HCT116 (cell line): ENCODE measurements around the gene GET3. TPM values are rescaled to one million over a fixed set of nuclear protein-coding genes. Genes with fewer than 3 reads are reported as not detected.

Experiments
- ATAC-seq: fragments of 200-7000 bp; cut with Tn5 transposase; 2 replicates; pipeline ENCODE4 v1.9.1; 2020; ENCODE audit warnings: mild to moderate bottlenecking, moderate library complexity
- BruUV-seq: library from RNA; stranded (reverse); fragments of 400-500 nt; replicated peaks from 2 replicates; lab custom pipeline; 2021; lab: Mats Ljungman, UMichigan
- CTCF ChIA-PET: fragments of 300-600 bp; sonication (Branson Sonifier 250); formaldehyde crosslinking; loops from one replicate; lab custom pipeline; 2021; ENCODE audit warnings: antibody characterized with exemption; lab: Charles Lee
- POLR2A ChIA-PET: fragments of 300-600, 350-600 bp; sonication (Branson Sonifier 250); formaldehyde crosslinking; loops from one replicate; lab custom pipeline; 2021; ENCODE audit warnings: antibody characterized with exemption; lab: Charles Lee
- RAD21 ChIA-PET, 2 experiments: fragments of 300-600 bp; sonication (Branson Sonifier 250); formaldehyde crosslinking; loops; one replicate each; lab custom pipeline; 2023; ENCODE audit warnings: low total read pairs in 2 of 2; ENCODE audit not compliant: uncharacterized antibody in 2 of 2, unreplicated experiment in 2 of 2, low non-redundant PET in 1 of 2; lab: Charles Lee
- DNase-seq: peaks from one replicate; pipeline ENCODE4 v3.0.0-alpha.2; 2010; ENCODE audit warnings: low read depth, low spot score
- H2AFZ ChIP-seq: fragments of 200-600 bp; shearing (Covaris generic), sonication (generic); 2 replicates; pipeline ENCODE4 v1.6.1; 2017; ENCODE audit warnings: low read depth, mixed run types, mixed read lengths, antibody characterized with exemption, low read length; ENCODE audit not compliant: poor library complexity, severe bottlenecking
- H3K27ac ChIP-seq: 2 replicates; pipeline ENCODE4 v1.5.1; 2012; ENCODE audit warnings: low read depth, low read length
- H3K27me3 ChIP-seq: fragments of 200-600 bp; sonication (generic); 2 replicates; pipeline ENCODE4 v1.6.1; 2016; ENCODE audit warnings: mixed run types, low read length, mixed read lengths; ENCODE audit not compliant: insufficient read depth
- H3K36me3 ChIP-seq, 2 experiments: fragments of 200-500 bp in 1 of 2; fragments of 200-600 bp in 1 of 2; sonication (Bioruptor generic) in 1 of 2; sonication (generic) in 1 of 2; 2 replicates each; pipeline versions ENCODE4 v1.5.1 to v1.6.1; 2014 to 2016; ENCODE audit warnings: low read length in 2 of 2, inconsistent platforms in 1 of 2, mixed read lengths in 1 of 2, mixed run types in 1 of 2; ENCODE audit not compliant: insufficient read depth in 2 of 2, control insufficient read depth in 1 of 2
- H3K4me1 ChIP-seq, 2 experiments: fragments of 200-600 bp in 1 of 2; sonication (generic) in 1 of 2; 2 replicates each; pipeline versions ENCODE4 v1.5.1 to v1.6.1; 2012 to 2017; ENCODE audit warnings: low read length in 2 of 2, inconsistent platforms in 1 of 2, mild to moderate bottlenecking in 1 of 2, mixed read lengths in 1 of 2, mixed run types in 1 of 2, moderate library complexity in 1 of 2; ENCODE audit not compliant: insufficient read depth in 2 of 2, control insufficient read depth in 1 of 2
- H3K4me2 ChIP-seq: fragments of 200-600 bp; sonication (generic); 2 replicates; pipeline ENCODE4 v1.6.1; 2017; ENCODE audit warnings: mixed run types, low read length, mixed read lengths
- H3K4me3 ChIP-seq, 2 experiments: fragments of 200-600 bp in 1 of 2; sonication (generic) in 1 of 2; replicated peaks in 1 of 2; 2 replicates each; pipeline ENCODE4 v1.5.1; 2011 to 2016; ENCODE audit warnings: low read length in 2 of 2, control low read depth in 1 of 2, low read depth in 1 of 2, mild to moderate bottlenecking in 1 of 2, mixed read lengths in 1 of 2, mixed run types in 1 of 2
- H3K79me2 ChIP-seq: fragments of 200-600 bp; sonication (generic); 2 replicates; pipeline ENCODE4 v1.6.1; 2017; ENCODE audit warnings: mild to moderate bottlenecking, mixed run types, low read length, moderate library complexity, mixed read lengths; ENCODE audit not compliant: insufficient read depth
- H3K9ac ChIP-seq: fragments of 200-600 bp; sonication (generic); 2 replicates; pipeline ENCODE4 v1.6.1; 2016; ENCODE audit warnings: low read length, mixed read lengths
- H3K9me2 ChIP-seq: fragments of 200-600 bp; sonication (generic), shearing (Covaris generic); 2 replicates; pipeline ENCODE4 v1.6.1; 2017; ENCODE audit warnings: mixed run types, mild to moderate bottlenecking, moderate library complexity; ENCODE audit not compliant: insufficient read depth
- H3K9me3 ChIP-seq, 2 experiments: fragments of 200-500 bp in 1 of 2; fragments of 200-600 bp in 1 of 2; sonication (Bioruptor generic) in 1 of 2; sonication (generic) in 1 of 2; 2 replicates each; pipeline ENCODE4 v1.6.1; 2014 to 2017; ENCODE audit warnings: low read length in 2 of 2, mixed read lengths in 2 of 2, inconsistent platforms in 1 of 2, low read depth in 1 of 2, mild to moderate bottlenecking in 1 of 2, mixed run types in 1 of 2, moderate library complexity in 1 of 2; ENCODE audit not compliant: control insufficient read depth in 1 of 2, insufficient read depth in 1 of 2
- H4K20me1 ChIP-seq: fragments of 200-600 bp; sonication (generic), shearing (Covaris generic); 2 replicates; pipeline ENCODE4 v1.6.1; 2017; ENCODE audit warnings: mixed run types, mild to moderate bottlenecking, moderate library complexity; ENCODE audit not compliant: insufficient read depth
- CBX3 ChIP-seq: IDR thresholded peaks from 2 replicates; pipeline ENCODE4 v1.6.1; 2012; ENCODE audit warnings: low read depth
- FOSL1 ChIP-seq: IDR thresholded peaks from 2 replicates; pipeline ENCODE4 v1.6.1; 2012; ENCODE audit warnings: low read depth
- JUND ChIP-seq: IDR thresholded peaks from 2 replicates; pipeline ENCODE4 v1.6.1; 2012
- POLR2AphosphoS5 ChIP-seq: IDR thresholded peaks from 2 replicates; pipeline ENCODE4 v1.6.1; 2011; ENCODE audit warnings: mild to moderate bottlenecking, low read depth, low read length, moderate library complexity
- REST ChIP-seq: IDR thresholded peaks from 2 replicates; pipeline ENCODE4 v1.6.1; 2012; ENCODE audit warnings: low read depth
- SRF ChIP-seq: IDR thresholded peaks from 2 replicates; pipeline ENCODE4 v1.6.1; 2012; ENCODE audit warnings: low read depth
- YY1 ChIP-seq: IDR thresholded peaks from 2 replicates; pipeline ENCODE4 v1.6.1; 2011; ENCODE audit warnings: low read length, low read depth, moderate library complexity, mild to moderate bottlenecking; ENCODE audit not compliant: insufficient replicate concordance; ENCODE audit errors: extremely low read depth
- ZBTB33 ChIP-seq: IDR thresholded peaks from 2 replicates; pipeline ENCODE4 v1.6.1; 2011; ENCODE audit warnings: mild to moderate bottlenecking, low read length, moderate library complexity; ENCODE audit not compliant: insufficient replicate concordance; ENCODE audit errors: extremely low read depth
- intact Hi-C: fragments of 100-400 bp; cut with micrococcal nuclease; formaldehyde crosslinking; loops from 2 replicates; pipeline ENCODE4 v1.10.0; 2022
- total RNA-seq: library from RNA; stranded (reverse); gene quantifications from one replicate; pipeline ENCODE4 v1.2.1, GENCODE V29; 2021; ENCODE audit not compliant: unreplicated experiment
- TF ChIP-seq, protein P1 (sequence below): IDR thresholded peaks from 2 replicates; pipeline ENCODE4 v1.6.1; 2012

GET3 gene
- total RNA-seq, 1 experiment from 2014 or later, result 77.6 TPM

DNA sequence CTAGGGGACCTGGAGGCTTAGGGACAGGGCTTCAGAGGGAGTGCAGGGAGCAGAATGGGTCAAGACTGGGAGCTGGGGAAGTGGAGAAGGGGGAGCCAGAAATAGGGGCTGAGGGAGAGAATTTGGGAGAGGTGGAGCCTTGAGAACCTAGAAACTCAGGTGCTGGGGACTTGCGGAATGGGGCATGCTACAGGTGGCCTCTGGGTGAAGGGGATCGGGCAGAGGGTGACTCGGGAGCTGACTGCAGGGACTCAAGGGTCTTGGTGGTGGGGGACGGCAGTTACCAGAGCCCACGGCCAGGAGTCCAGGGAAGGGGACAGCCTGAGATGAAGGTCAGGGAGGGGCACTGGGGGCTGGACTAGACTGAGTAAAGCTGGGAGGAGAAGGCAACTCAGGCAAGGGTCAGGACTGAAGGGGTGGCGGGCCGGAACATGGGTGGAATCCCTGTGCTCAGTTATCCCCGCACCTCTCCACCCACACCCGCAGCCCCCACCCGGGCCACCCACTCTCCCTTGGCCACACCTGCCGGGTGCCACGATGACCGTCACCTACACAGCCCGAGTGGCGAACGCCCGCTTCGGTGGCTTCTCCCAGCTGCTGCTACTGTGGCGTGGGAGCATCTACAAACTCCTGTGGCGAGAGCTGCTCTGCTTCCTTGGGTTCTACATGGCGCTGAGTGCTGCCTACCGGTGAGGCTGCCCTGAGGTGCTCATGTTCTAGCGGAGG is 14.9 kb downstream of the GET3 start:
- TF ChIP-seq JUND (no peak), ZBTB33 (no peak), SRF (no peak), POLR2AphosphoS5 (no peak), REST (no peak), CBX3 (no peak), FOSL1 (no peak), YY1 (no peak)
- TF ChIP-seq, protein P1, sequence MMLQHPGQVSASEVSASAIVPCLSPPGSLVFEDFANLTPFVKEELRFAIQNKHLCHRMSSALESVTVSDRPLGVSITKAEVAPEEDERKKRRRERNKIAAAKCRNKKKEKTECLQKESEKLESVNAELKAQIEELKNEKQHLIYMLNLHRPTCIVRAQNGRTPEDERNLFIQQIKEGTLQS, result no peak
- intact Hi-C loops, result no loop called here
- ChIA-PET RAD21 (no interaction called here), POLR2A (no interaction called here), CTCF (interaction anchor here (1.5 to 1.7 kb wide), 2 partner anchors 8 to 14 kb away, joined by 4 to 8 read pairs; no protein-coding TSS in a partner anchor)
- no peak overlapping the region for H2AFZ ChIP-seq
- no peak overlapping the region for H3K9ac ChIP-seq
- H3K9me2 ChIP-seq, result no peaks in the 10 kb centered on the region
- peaks cover 0 to 6% of the 10 kb centered on the region in 2 experiments; a peak in 3 of 4 replicates for H3K36me3 ChIP-seq
- H3K4me3 ChIP-seq, result no peak overlapping the region
- no peak for DNase-seq
- no peak overlapping the region for H3K27ac ChIP-seq
- no peak overlapping the region for H3K4me2 ChIP-seq
- H4K20me1 ChIP-seq, result no peaks in the 10 kb centered on the region
- BruUV-seq, result no TSS peak
- H3K27me3 ChIP-seq, result no peaks in the 10 kb centered on the region
- no peaks in the 10 kb centered on the region for H3K79me2 ChIP-seq
- peaks cover 0 to 2% of the 10 kb centered on the region in 2 experiments; a peak in 2 of 4 replicates for H3K4me1 ChIP-seq
- no peaks in the 10 kb centered on the region for H3K9me3 ChIP-seq
- ATAC-seq, result no peak
